ENCODE measurements around the gene SIGLEC8. TPM values are rescaled to one million over a fixed set of nuclear protein-coding genes. Genes with fewer than 3 reads are reported as not detected.

Gene SIGLEC8
- total and polyA plus RNA-seq, 2 of the 4 experiments (the other 2 are of a cell fraction) = not detected

- H3K9ac ChIP-seq (ENCODE audit: low read depth, low read length) = no peak overlapping the region
- no peaks in the 10 kb centered on the region for H3K27me3 ChIP-seq (ENCODE audit: control insufficient read depth, insufficient read depth, low read length)
- POLR2A ChIA-PET (ENCODE audit: unreplicated experiment) = no interaction called here
- no peak overlapping the region for H2AK9ac ChIP-seq (replicated peaks; ENCODE audit: low read depth, low read length, poor library complexity)
- WGBS, 2 experiments (ENCODE audit: extremely low coverage in 2 of 2, insufficient read length in 1 of 2) = no CpG with 5 or more reads among the region's 3 CpGs
- H4K5ac ChIP-seq (ENCODE audit: low read depth, low read length) = no peak overlapping the region
- intact Hi-C loops (cut with micrococcal nuclease) (no loop called here), dilution Hi-C loops (cut with HindIII; ENCODE audit: low sequenced_read_pairs, unreplicated experiment) (no loop called here), in situ Hi-C loops (cut with MboI; ENCODE audit: low sequenced_read_pairs) (no loop called here)
- H4K20me1 ChIP-seq (ENCODE audit: insufficient read depth, low read length) = no peaks in the 10 kb centered on the region
- ATAC-seq (ENCODE audit: low read depth) (no peak), DNase-seq (no peak)
- H3K4ac ChIP-seq (ENCODE audit: low read depth, low read length) = no peak overlapping the region
- H3K9me1 ChIP-seq (ENCODE audit: insufficient read depth, low read length) = no peaks in the 10 kb centered on the region
- no peak overlapping the region for H4K8ac ChIP-seq (ENCODE audit: low read depth in 2 of 2, low read length in 2 of 2)
- BruUV-seq (replicated peaks) = no TSS peak
- H2BK120ac ChIP-seq (ENCODE audit: low read depth, low read length) = no peak overlapping the region
- H3K36me3 ChIP-seq (ENCODE audit: control insufficient read depth, insufficient read depth, low read length) = no peaks in the 10 kb centered on the region
- H3K18ac ChIP-seq (ENCODE audit: low read depth, low read length) = no peak overlapping the region
- no peak overlapping the region for H2AK5ac ChIP-seq (ENCODE audit: low read depth, low read length)
- no peak overlapping the region for H2AFZ ChIP-seq (replicated peaks; ENCODE audit: low read length, poor library complexity)
- CTCF ChIA-PET = no interaction called here
- no peak overlapping the region for H2BK20ac ChIP-seq (ENCODE audit: low read depth, low read length)
- no peak overlapping the region for H3K27ac ChIP-seq (ENCODE audit: insufficient read depth, low read length)
- H3K79me1 ChIP-seq (ENCODE audit: low read depth in 1 of 2, low read length in 2 of 2) = no peaks in the 10 kb centered on the region
- H3K4me2 ChIP-seq (ENCODE audit: low read depth, low read length) = no peak overlapping the region
- TF ChIP-seq MAZ (IDR thresholded peaks at IDR 0.05; ENCODE audit: borderline replicate concordance, low read depth, low read length) (no peak), POLR2A (IDR thresholded peaks at IDR 0.05; ENCODE audit: low read depth, low read length) (no peak), BHLHE40 (IDR thresholded peaks at IDR 0.05; ENCODE audit: low read depth, low read length) (no peak), CTCF (conservative IDR thresholded peaks at IDR 0.05; ENCODE audit: low read depth, low read length) (no peak), CEBPB (IDR thresholded peaks at IDR 0.05; ENCODE audit: low read depth, low read length) (no peak), MXI1 (IDR thresholded peaks at IDR 0.05; ENCODE audit: borderline replicate concordance, low read depth, low read length) (no peak), ELK1 (IDR thresholded peaks at IDR 0.05; ENCODE audit: borderline replicate concordance, low read depth, low read length) (no peak), RAD21 (IDR thresholded peaks at IDR 0.05; ENCODE audit: low read length) (no peak), NFE2L2 (IDR thresholded peaks at IDR 0.05; ENCODE audit: low read depth, low read length) (no peak), MAFK (IDR thresholded peaks at IDR 0.05; ENCODE audit: low read depth, low read length) (no peak)
- H3K4me1 ChIP-seq (ENCODE audit: control insufficient read depth, insufficient read depth, low read length) = no peaks in the 10 kb centered on the region
- H3K14ac ChIP-seq (replicated peaks; ENCODE audit: low read depth, low read length) = no peak overlapping the region
- no peak overlapping the region for H2BK5ac ChIP-seq (ENCODE audit: low read depth, low read length, poor library complexity, severe bottlenecking)
- peaks cover 9% of the 10 kb centered on the region for H3K9me3 ChIP-seq (ENCODE audit: control insufficient read depth, insufficient read depth, low read length)
- no peak overlapping the region for H2BK15ac ChIP-seq (ENCODE audit: low read depth, low read length)
- no peak overlapping the region for H3K56ac ChIP-seq (ENCODE audit: extremely low read depth, insufficient read depth, low read length)
- no peak overlapping the region for H3K23ac ChIP-seq (ENCODE audit: low read depth, low read length)
- no peak overlapping the region for H3K4me3 ChIP-seq (ENCODE audit: insufficient read depth, low read depth, low read length)
- no peak overlapping the region for H4K91ac ChIP-seq (ENCODE audit: insufficient read depth, low read depth, low read length)
Measured at GRCh38 chr19:51497666-51498065, 39.4 kb upstream of the SIGLEC8 start.

Data from IMR-90 (cell line).